K562 (cell line): ENCODE data around the gene DTNBP1. TPM values are rescaled to one million over a fixed set of nuclear protein-coding genes. Genes with fewer than 3 reads are reported as not detected.

Experiments
- ATF3 ChIP-seq, 2 experiments: fragments of 450-650 bp in 1 of 2; sonication (generic) in 1 of 2; formaldehyde crosslinking in 1 of 2; IDR thresholded peaks in 1 of 2; conservative IDR thresholded peaks in 1 of 2; 2 replicates each; pipeline versions ENCODE4 v1.6.1 to v1.8.1; 2016 to 2023; ENCODE audit warnings: mild to moderate bottlenecking in 2 of 2, moderate library complexity in 2 of 2, inconsistent platforms in 1 of 2, missing genetic modification reagents in 1 of 2
- CBFA2T2 ChIP-seq: fragments of 450-650 bp; conservative IDR thresholded peaks from 2 replicates; pipeline ENCODE4 v1.6.1; 2017; ENCODE audit warnings: mild to moderate bottlenecking
- CBX3 ChIP-seq, 2 experiments: IDR thresholded peaks; 1 replicate in 1 of 2; 2 replicates in 1 of 2; pipeline ENCODE4 v1.6.1; 2012; ENCODE audit warnings: inconsistent platforms in 2 of 2, low read length in 2 of 2, borderline replicate concordance in 1 of 2, control low read depth in 1 of 2
- CC2D1A ChIP-seq: fragments of 450-650 bp; IDR thresholded peaks from 2 replicates; pipeline ENCODE4 v1.6.1; 2017; ENCODE audit warnings: mild to moderate bottlenecking
- CEBPG ChIP-seq, 3 experiments: fragments of 200-800 bp in 1 of 3; sonication (Bioruptor generic) in 1 of 3; sonication (generic) in 1 of 3; formaldehyde crosslinking in 1 of 3; IDR thresholded peaks in 2 of 3; conservative IDR thresholded peaks in 1 of 3; 2 replicates each; pipeline versions ENCODE4 v1.6.1 to v1.8.0; 2016 to 2022; ENCODE audit warnings: missing compliant biosample characterization in 2 of 3, missing genetic modification characterization in 2 of 3, mild to moderate bottlenecking in 1 of 3, missing genetic modification reagents in 1 of 3
- DNMT1 ChIP-seq: fragments of 450-650 bp; IDR thresholded peaks from 2 replicates; pipeline ENCODE4 v1.6.1; 2016; ENCODE audit warnings: antibody characterized with exemption, mild to moderate bottlenecking
- EHMT2 ChIP-seq: fragments of 450-650 bp; IDR thresholded peaks from 2 replicates; pipeline ENCODE4 v1.6.1; 2018; ENCODE audit warnings: antibody characterized with exemption
- JUND ChIP-seq, 2 experiments: IDR thresholded peaks; 2 replicates in 1 of 2; 3 replicates in 1 of 2; pipeline ENCODE4 v1.6.1; 2011; ENCODE audit warnings: borderline replicate concordance in 2 of 2, low read depth in 2 of 2, low read length in 2 of 2, improper control_type of control experiment in 1 of 2, missing biosample characterization in 1 of 2, missing genetic modification characterization in 1 of 2, missing genetic modification reagents in 1 of 2
- KLF1 ChIP-seq: fragments of 450-650 bp; IDR thresholded peaks from 2 replicates; pipeline ENCODE4 v1.6.1; 2016; ENCODE audit warnings: missing genetic modification characterization, missing compliant biosample characterization
- LEF1 ChIP-seq: fragments of 450-650 bp; IDR thresholded peaks from 2 replicates; pipeline ENCODE4 v1.6.1; 2016; ENCODE audit warnings: mild to moderate bottlenecking
- MEF2D ChIP-seq: conservative IDR thresholded peaks from 2 replicates; pipeline ENCODE4 v1.6.1; 2016; ENCODE audit warnings: low read depth, missing genetic modification characterization, missing compliant biosample characterization
- MTA2 ChIP-seq: fragments of 450-650 bp; IDR thresholded peaks from 2 replicates; pipeline ENCODE4 v1.6.1; 2016; ENCODE audit warnings: low read depth
- NR0B1 ChIP-seq: fragments of 450-650 bp; IDR thresholded peaks from one replicate; pipeline ENCODE4 v1.6.1; 2018; ENCODE audit warnings: mild to moderate bottlenecking, moderate library complexity; ENCODE audit not compliant: partially characterized antibody
- PHF20 ChIP-seq: fragments of 450-650 bp; IDR thresholded peaks from 2 replicates; pipeline ENCODE4 v1.6.1; 2018; ENCODE audit not compliant: partially characterized antibody
- POLR3A ChIP-seq: IDR thresholded peaks from 2 replicates; pipeline ENCODE4 v1.6.1; 2011; ENCODE audit warnings: borderline replicate concordance, mild to moderate bottlenecking, moderate library complexity; ENCODE audit not compliant: insufficient read length, insufficient read depth; ENCODE audit errors: extremely low read depth
- SIRT6 ChIP-seq: IDR thresholded peaks from one replicate; pipeline ENCODE4 v1.6.1; 2012; ENCODE audit warnings: low read depth, mild to moderate bottlenecking, control low read depth, inconsistent platforms, low read length, moderate library complexity
- SIX5 ChIP-seq, 2 experiments: IDR thresholded peaks; 2 replicates each; pipeline ENCODE4 v1.6.1; 2011; ENCODE audit warnings: low read length in 2 of 2, borderline replicate concordance in 1 of 2, low read depth in 1 of 2, mild to moderate bottlenecking in 1 of 2, moderate library complexity in 1 of 2; ENCODE audit not compliant: insufficient read depth in 1 of 2
- SMAD4 ChIP-seq: fragments of 250-450 bp; sonication (Bioruptor Pico); conservative IDR thresholded peaks from 2 replicates; pipeline ENCODE4 v1.8.0; 2021; ENCODE audit warnings: inconsistent platforms, mild to moderate bottlenecking, moderate library complexity
- SRSF3 ChIP-seq: fragments of 200-400 bp; formaldehyde crosslinking; IDR thresholded peaks from 2 replicates; pipeline ENCODE4 v1.6.1; 2016; ENCODE audit warnings: mild to moderate bottlenecking, low read length, moderate library complexity; ENCODE audit not compliant: insufficient read depth
- ZC3H8 ChIP-seq: fragments of 450-650 bp; IDR thresholded peaks from 2 replicates; pipeline ENCODE4 v1.6.1; 2017
- ZNF592 ChIP-seq: fragments of 450-650 bp; IDR thresholded peaks from 2 replicates; pipeline ENCODE4 v1.6.1; 2017; ENCODE audit warnings: antibody characterized with exemption, mild to moderate bottlenecking
- polyA plus RNA-seq, 8 experiments: library from polyadenylated mRNA; depleted of rRNA in 4 of 8; stranded (reverse) in 5 of 8; unstranded in 3 of 8; fragments of >200 nt; fragmentation: Nextera tagmentation in 2 of 8; fragmentation: Illumina TruSeq in 1 of 8; extraction: Ambion mirVana in 2 of 8; extraction: Trizol in 1 of 8; gene quantifications; 2 replicates each; pipeline versions ENCODE4 v1.2.1 to v1.2.3, GENCODE V29; 2011 to 2014; ENCODE audit warnings: inconsistent platforms in 1 of 8, missing spikeins in 1 of 8
- total RNA-seq, 7 experiments: library from RNA; depleted of rRNA in 6 of 7; stranded (reverse); fragments of >200 nt in 6 of 7; fragmentation: Illumina TruSeq in 2 of 7; extraction: Trizol in 2 of 7; gene quantifications; 2 replicates each; pipeline versions ENCODE4 v1.2.1 to v1.2.3, GENCODE V29; 2011 to 2021; ENCODE audit warnings: low replicate concordance in 1 of 7

DTNBP1 gene
- total and polyA plus RNA-seq, 9 of the 15 experiments (the other 6 are each of a cell fraction or from before 2014, with no cell fraction given), result 16.7 to 54.5 (median 21.4) TPM

GRCh38 chr6:15491255-15491985 lies 171.4 kb downstream of the DTNBP1 start (continued):
- TF ChIP-seq NR0B1, result no peak
- no peak for TF ChIP-seq EHMT2
- no peak for TF ChIP-seq CBFA2T2
- TF ChIP-seq JUND (IDR thresholded peaks at IDR 0.05; ENCODE audit: borderline replicate concordance, low read depth, low read length), result no peak
- TF ChIP-seq JUND (tag; IDR thresholded peaks at IDR 0.05; ENCODE audit: borderline replicate concordance, low read depth, low read length), result peak; percentile 44; the same call in 1 of the 3 replicates
- no peak for TF ChIP-seq SRSF3
- TF ChIP-seq SIX5 (IDR thresholded peaks at IDR 0.05; ENCODE audit: borderline replicate concordance in 1 of 2, insufficient read depth in 1 of 2, low read depth in 1 of 2, low read length in 2 of 2), result no peak
- TF ChIP-seq ATF3 (IDR thresholded peaks at IDR 0.05), result no peak
- 0 out of 2 replicates have a peak, but pooled peaks have one; percentile 33 for TF ChIP-seq ATF3 (CRISPR knock-in tag; conservative IDR thresholded peaks at IDR 0.05)
- no peak for TF ChIP-seq SIRT6
- no peak for TF ChIP-seq KLF1 (tag)
- TF ChIP-seq POLR3A, result no peak
- peak; percentile 32; the same call in 1 of the 2 replicates for TF ChIP-seq ZNF592
- no peak for TF ChIP-seq DNMT1
- no peak for TF ChIP-seq MEF2D (tag)
- TF ChIP-seq CEBPG (CRISPR knock-in tag; IDR thresholded peaks at IDR 0.05), result no peak
- TF ChIP-seq CEBPG (tag; conservative IDR thresholded peaks at IDR 0.05 in 1 of 2, IDR thresholded peaks at IDR 0.05 in 1 of 2), result no peak
- TF ChIP-seq CC2D1A, result 0 out of 2 replicates have a peak, but pooled peaks have one; percentile 52
- no peak for TF ChIP-seq LEF1
- no peak for TF ChIP-seq PHF20
- TF ChIP-seq CBX3 (IDR thresholded peaks at IDR 0.05; ENCODE audit: borderline replicate concordance in 1 of 2, low read length in 2 of 2), result no peak
- TF ChIP-seq MTA2, result no peak
- TF ChIP-seq SMAD4 (CRISPR knock-in tag), result no peak
- no peak for TF ChIP-seq ZC3H8
